Measurements from ENCODE around the gene MRPS34.

DNA sequence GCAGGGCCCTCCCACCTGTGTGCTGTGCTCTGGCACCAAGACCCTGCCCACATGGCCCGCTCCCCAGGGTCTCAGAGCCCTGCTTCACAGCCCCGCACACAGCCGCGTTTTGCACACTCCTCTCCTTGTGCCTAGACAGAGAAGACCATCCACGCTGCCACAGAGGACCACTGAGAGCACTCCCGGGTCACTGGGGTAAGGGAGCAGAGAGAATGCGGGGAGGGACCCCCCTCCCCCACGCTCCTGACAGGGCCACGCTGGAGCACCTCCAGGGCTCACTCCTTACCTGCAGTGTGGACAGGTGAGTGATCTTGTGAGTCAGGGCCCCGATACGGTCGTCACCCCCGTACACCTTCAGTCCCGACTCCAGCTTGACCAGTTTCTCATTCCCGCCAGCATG, 46.7 kb upstream of the MRPS34 start:
- TF ChIP-seq, protein P1, sequence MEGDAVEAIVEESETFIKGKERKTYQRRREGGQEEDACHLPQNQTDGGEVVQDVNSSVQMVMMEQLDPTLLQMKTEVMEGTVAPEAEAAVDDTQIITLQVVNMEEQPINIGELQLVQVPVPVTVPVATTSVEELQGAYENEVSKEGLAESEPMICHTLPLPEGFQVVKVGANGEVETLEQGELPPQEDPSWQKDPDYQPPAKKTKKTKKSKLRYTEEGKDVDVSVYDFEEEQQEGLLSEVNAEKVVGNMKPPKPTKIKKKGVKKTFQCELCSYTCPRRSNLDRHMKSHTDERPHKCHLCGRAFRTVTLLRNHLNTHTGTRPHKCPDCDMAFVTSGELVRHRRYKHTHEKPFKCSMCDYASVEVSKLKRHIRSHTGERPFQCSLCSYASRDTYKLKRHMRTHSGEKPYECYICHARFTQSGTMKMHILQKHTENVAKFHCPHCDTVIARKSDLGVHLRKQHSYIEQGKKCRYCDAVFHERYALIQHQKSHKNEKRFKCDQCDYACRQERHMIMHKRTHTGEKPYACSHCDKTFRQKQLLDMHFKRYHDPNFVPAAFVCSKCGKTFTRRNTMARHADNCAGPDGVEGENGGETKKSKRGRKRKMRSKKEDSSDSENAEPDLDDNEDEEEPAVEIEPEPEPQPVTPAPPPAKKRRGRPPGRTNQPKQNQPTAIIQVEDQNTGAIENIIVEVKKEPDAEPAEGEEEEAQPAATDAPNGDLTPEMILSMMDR (conservative IDR thresholded peaks at IDR 0.05; ENCODE audit: low read depth, low read length): no peak
- TF ChIP-seq EZH2 (IDR thresholded peaks at IDR 0.05; ENCODE audit: borderline replicate concordance, low read depth, low read length, poor library complexity, severe bottlenecking): no peak
